ENCODE results near the gene RBBP6.

DNA sequence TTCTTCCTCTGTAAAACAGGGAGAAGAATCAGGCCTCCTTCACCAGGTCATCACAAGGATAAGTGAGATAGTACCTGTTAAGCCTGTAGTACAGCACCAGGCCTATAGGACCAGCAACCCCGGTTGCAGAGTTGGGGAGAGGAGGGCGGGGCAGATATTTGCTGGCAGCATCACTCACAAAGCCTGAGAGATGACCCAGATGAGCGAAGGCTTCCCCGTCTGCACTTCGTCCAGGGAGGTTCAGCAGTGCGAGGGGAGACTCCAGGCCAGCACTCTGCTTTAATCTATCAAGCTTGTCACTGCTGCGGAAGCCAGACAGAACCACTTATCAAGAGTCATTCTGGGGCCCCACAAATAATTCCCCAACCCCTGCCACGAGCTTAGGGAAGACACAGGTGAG lies 15.8 kb upstream of the RBBP6 start:
- TF ChIP-seq, protein P1, sequence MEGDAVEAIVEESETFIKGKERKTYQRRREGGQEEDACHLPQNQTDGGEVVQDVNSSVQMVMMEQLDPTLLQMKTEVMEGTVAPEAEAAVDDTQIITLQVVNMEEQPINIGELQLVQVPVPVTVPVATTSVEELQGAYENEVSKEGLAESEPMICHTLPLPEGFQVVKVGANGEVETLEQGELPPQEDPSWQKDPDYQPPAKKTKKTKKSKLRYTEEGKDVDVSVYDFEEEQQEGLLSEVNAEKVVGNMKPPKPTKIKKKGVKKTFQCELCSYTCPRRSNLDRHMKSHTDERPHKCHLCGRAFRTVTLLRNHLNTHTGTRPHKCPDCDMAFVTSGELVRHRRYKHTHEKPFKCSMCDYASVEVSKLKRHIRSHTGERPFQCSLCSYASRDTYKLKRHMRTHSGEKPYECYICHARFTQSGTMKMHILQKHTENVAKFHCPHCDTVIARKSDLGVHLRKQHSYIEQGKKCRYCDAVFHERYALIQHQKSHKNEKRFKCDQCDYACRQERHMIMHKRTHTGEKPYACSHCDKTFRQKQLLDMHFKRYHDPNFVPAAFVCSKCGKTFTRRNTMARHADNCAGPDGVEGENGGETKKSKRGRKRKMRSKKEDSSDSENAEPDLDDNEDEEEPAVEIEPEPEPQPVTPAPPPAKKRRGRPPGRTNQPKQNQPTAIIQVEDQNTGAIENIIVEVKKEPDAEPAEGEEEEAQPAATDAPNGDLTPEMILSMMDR (conservative IDR thresholded peaks at IDR 0.05): no peak
- no peak for TF ChIP-seq ZFX (IDR thresholded peaks at IDR 0.05)

All from C4-2B (cell line).